Measurements from ENCODE around the gene LPIN2.

DNA sequence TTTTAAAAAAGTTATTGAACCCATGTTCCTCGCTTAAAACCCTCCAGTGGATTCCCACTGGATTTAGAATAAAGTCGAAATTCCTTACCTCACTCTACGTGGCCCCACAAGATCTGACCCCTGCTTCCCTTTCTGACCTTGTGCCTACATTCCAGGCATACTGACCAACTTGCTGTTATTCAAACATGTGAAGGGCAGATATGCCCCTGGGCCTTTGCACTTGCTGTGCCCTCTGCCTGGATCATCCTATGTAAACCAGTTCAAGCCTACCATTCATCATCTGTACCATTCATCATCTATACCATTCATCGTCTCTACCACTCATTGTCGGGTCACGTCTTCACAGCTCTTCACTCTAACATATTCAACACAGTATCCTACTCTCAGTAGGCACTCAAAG lies 41.3 kb upstream of the LPIN2 start:
- TF ChIP-seq, protein P1, sequence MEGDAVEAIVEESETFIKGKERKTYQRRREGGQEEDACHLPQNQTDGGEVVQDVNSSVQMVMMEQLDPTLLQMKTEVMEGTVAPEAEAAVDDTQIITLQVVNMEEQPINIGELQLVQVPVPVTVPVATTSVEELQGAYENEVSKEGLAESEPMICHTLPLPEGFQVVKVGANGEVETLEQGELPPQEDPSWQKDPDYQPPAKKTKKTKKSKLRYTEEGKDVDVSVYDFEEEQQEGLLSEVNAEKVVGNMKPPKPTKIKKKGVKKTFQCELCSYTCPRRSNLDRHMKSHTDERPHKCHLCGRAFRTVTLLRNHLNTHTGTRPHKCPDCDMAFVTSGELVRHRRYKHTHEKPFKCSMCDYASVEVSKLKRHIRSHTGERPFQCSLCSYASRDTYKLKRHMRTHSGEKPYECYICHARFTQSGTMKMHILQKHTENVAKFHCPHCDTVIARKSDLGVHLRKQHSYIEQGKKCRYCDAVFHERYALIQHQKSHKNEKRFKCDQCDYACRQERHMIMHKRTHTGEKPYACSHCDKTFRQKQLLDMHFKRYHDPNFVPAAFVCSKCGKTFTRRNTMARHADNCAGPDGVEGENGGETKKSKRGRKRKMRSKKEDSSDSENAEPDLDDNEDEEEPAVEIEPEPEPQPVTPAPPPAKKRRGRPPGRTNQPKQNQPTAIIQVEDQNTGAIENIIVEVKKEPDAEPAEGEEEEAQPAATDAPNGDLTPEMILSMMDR (IDR thresholded peaks at IDR 0.05; ENCODE audit: insufficient read depth, low read depth, low read length): no peak
- no peak for TF ChIP-seq EZH2 (IDR thresholded peaks at IDR 0.05; ENCODE audit: insufficient read depth, low read length)
